Natural killer cell (primary cell): Measurements from ENCODE around the gene SDF2L1. TPM values are rescaled to one million over a fixed set of nuclear protein-coding genes. Genes with fewer than 3 reads are reported as not detected.
A peak's percentile ranks its signal among the peaks of the same experiment; 100 is the strongest.
"Not testable (repeated sequence)": the region's sequence is repeated elsewhere in the genome, so short reads cannot be mapped to it uniquely, and the experiment has no call there.

ENCODE experiments used
- ATAC-seq, 3 donors: fragments of 150-1000 bp in 2 of 3; fragments of 200-7000 bp in 1 of 3; cut with Tn5 transposase; 1 replicate in 1 of 3; 2 replicates in 2 of 3; pipeline ENCODE4 v1.10.0; 2021; ENCODE audit warnings: mild to moderate bottlenecking in 2 of 3, moderate library complexity in 2 of 3
- DNase-seq, 2 donors: peaks; one replicate each; pipeline versions ENCODE4 v3.0.0 to v3.0.0-alpha.2; 2013 to 2021; ENCODE audit warnings: mixed read lengths in 1 of 2
- H3K27ac ChIP-seq: one replicate; pipeline ENCODE4 v1.5.1; 2013; ENCODE audit warnings: mild to moderate bottlenecking, low read length
- H3K27me3 ChIP-seq: one replicate; pipeline ENCODE4 v1.6.1; 2013; ENCODE audit warnings: low read length; ENCODE audit not compliant: control insufficient read depth, insufficient read depth
- H3K36me3 ChIP-seq: one replicate; pipeline ENCODE4 v1.6.1; 2013; ENCODE audit warnings: low read length; ENCODE audit not compliant: control insufficient read depth, insufficient read depth
- H3K4me1 ChIP-seq: one replicate; pipeline ENCODE4 v1.6.1; 2013; ENCODE audit warnings: low read length; ENCODE audit not compliant: control insufficient read depth, insufficient read depth
- H3K4me3 ChIP-seq: one replicate; pipeline ENCODE4 v1.5.1; 2013; ENCODE audit warnings: low read length
- H3K9me3 ChIP-seq: one replicate; pipeline ENCODE4 v1.6.1; 2013; ENCODE audit warnings: low read length; ENCODE audit not compliant: control insufficient read depth, insufficient read depth
- H3K27ac Mint-ChIP-seq, 2 donors: one replicate each; pipeline ENCODE4 v1.8.0; 2022; ENCODE audit warnings: mild to moderate bottlenecking in 2 of 2, mixed read lengths in 2 of 2, moderate library complexity in 1 of 2
- H3K27me3 Mint-ChIP-seq, 2 donors: one replicate each; pipeline ENCODE4 v1.8.0; 2022; ENCODE audit warnings: low read depth in 2 of 2, mixed read lengths in 2 of 2
- H3K36me3 Mint-ChIP-seq: one replicate; pipeline ENCODE4 v1.8.0; 2022; ENCODE audit warnings: mixed read lengths
- H3K4me1 Mint-ChIP-seq, 2 donors: one replicate each; pipeline ENCODE4 v1.8.0; 2022; ENCODE audit warnings: mixed read lengths in 2 of 2
- H3K4me3 Mint-ChIP-seq: one replicate; pipeline ENCODE4 v1.8.0; 2022; ENCODE audit warnings: mild to moderate bottlenecking, moderate library complexity, mixed read lengths
- H3K9me3 Mint-ChIP-seq, 2 donors: one replicate each; pipeline ENCODE4 v1.8.0; 2022; ENCODE audit warnings: mixed read lengths in 2 of 2
- WGBS: methylation state at CpG from one replicate; pipeline ENCODE4 v1.1.7; 2013; ENCODE audit warnings: missing lambda C conversion rate; ENCODE audit not compliant: insufficient coverage; 5-methylcytosine and 5-hydroxymethylcytosine counted together
- intact Hi-C: fragments of 100-400 bp; cut with micrococcal nuclease; formaldehyde crosslinking; loops from one replicate; pipeline ENCODE4 v1.14.2; 2022
- total RNA-seq, 4 donors: library from RNA; stranded (reverse); fragments of 120-200 nt in 1 of 4; gene quantifications; one replicate each; pipeline versions ENCODE4 v1.2.3 to v1.2.4, GENCODE V29; 2013 to 2022
- TF ChIP-seq, protein P1 (sequence below): fragments of 200-600 bp; IDR thresholded peaks from one replicate; pipeline ENCODE4 v1.8.0; 2022; ENCODE audit warnings: antibody characterized with exemption

Gene SDF2L1
- total RNA-seq, 3 donors from 2014 or later (not counting 1 experiment from before 2014, with no cell fraction given) = 38.3 to 55.8 (median 40.3) TPM

DNA sequence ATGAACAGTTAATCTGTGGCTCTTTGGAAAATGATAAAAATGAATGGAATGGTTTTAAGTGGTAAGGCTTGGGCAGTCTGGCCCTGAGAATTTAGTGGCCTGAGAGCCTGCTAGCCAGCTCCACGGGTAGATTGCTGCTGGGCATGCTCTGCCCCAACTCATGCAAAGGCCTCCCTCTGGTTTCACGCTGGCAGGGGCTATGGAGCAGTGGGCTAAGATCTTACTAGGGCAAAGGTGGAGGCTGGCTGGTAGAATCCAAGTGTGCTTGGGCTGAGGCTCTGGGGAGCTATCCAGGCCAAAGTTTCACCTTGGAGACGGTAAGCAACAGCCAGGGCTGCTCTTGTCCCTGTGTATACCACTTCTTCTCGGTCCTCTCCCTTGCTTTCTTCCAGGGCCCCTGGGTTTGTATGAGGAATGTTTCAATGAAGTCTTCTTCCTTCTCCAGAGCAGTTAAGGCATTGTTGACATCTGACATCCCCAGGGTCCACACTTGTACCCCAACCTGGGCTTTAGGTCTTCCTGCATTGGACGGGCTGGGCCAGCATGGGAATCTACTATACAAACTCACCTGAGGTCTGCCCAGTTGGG, 47.1 kb upstream of the SDF2L1 start:
- H3K4me1 ChIP-seq = peaks cover 28% of the 10 kb centered on the region
- H3K36me3 ChIP-seq = peaks cover 28% of the 10 kb centered on the region
- Mint-ChIP-seq H3K27ac (peak overlapping the region; percentile 16 to 75), H3K9me3 (no peaks in the 10 kb centered on the region), H3K4me1 (peaks cover 66 to 69% of the 10 kb centered on the region in 2 donors), H3K27me3 (no peaks in the 10 kb centered on the region), H3K4me3 (no peak overlapping the region), H3K36me3 (no peaks in the 10 kb centered on the region)
- DNase-seq (no peak), ATAC-seq (no peak)
- no peaks in the 10 kb centered on the region for H3K27me3 ChIP-seq
- intact Hi-C loops = no loop called here
- no peak overlapping the region for H3K27ac ChIP-seq
- WGBS = 97% methylated on average over 4 of the region's 5 CpGs
- TF ChIP-seq, protein P1, sequence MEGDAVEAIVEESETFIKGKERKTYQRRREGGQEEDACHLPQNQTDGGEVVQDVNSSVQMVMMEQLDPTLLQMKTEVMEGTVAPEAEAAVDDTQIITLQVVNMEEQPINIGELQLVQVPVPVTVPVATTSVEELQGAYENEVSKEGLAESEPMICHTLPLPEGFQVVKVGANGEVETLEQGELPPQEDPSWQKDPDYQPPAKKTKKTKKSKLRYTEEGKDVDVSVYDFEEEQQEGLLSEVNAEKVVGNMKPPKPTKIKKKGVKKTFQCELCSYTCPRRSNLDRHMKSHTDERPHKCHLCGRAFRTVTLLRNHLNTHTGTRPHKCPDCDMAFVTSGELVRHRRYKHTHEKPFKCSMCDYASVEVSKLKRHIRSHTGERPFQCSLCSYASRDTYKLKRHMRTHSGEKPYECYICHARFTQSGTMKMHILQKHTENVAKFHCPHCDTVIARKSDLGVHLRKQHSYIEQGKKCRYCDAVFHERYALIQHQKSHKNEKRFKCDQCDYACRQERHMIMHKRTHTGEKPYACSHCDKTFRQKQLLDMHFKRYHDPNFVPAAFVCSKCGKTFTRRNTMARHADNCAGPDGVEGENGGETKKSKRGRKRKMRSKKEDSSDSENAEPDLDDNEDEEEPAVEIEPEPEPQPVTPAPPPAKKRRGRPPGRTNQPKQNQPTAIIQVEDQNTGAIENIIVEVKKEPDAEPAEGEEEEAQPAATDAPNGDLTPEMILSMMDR = no peak
- no peak overlapping the region for H3K4me3 ChIP-seq
- no peaks in the 10 kb centered on the region for H3K9me3 ChIP-seq

DNA sequence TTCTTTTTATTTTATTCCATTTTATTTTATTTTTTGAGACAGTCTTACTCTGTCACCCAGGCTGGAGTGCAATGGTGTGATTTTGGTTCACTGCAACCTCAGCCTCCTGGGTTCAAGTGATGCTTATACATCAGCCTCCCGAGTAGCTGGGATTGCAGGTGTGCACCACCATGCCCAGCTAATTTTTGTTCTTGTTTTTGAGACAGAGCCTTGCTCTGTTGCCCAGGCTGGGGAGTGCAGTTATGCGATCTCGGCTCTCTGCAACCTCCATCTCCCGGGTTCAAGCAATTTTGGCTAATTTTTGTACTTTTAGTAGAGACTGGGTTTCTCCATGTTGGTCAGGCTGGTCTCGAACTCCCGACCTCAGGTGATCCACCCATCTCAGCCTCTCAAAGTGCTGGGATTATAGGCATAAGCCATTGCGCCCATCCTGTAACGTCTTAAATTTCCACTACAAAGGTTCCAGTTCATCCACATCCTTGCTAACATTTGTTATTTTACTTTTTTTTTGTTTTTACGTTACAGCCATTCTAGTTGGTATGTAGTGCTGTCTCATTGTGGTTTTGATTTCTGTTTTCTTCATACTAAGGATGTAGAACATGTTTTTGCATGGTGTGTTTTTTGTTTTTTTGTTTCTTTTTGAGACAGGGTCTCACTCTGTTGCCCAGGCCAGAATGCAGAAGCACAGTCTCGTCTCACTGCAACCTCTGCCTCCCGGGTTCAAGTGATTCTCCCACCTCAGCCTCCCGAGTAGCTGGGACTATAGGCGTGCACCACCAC, 45.6 kb upstream of the SDF2L1 start:
- peaks cover 28% of the 10 kb centered on the region for H3K36me3 ChIP-seq
- DNase-seq, H3K4me3 ChIP-seq, H3K4me3 Mint-ChIP-seq, intact Hi-C loops, H3K27me3 Mint-ChIP-seq, H3K36me3 Mint-ChIP-seq, ATAC-seq, H3K9me3 ChIP-seq, H3K27ac ChIP-seq, H3K27ac Mint-ChIP-seq, H3K27me3 ChIP-seq, H3K9me3 Mint-ChIP-seq: not testable (repeated sequence)
- H3K4me1 Mint-ChIP-seq = peaks cover 52 to 54% of the 10 kb centered on the region in 2 donors
- H3K4me1 ChIP-seq = peaks cover 16% of the 10 kb centered on the region
- 95% methylated on average over 12 of the region's 13 CpGs for WGBS

DNA sequence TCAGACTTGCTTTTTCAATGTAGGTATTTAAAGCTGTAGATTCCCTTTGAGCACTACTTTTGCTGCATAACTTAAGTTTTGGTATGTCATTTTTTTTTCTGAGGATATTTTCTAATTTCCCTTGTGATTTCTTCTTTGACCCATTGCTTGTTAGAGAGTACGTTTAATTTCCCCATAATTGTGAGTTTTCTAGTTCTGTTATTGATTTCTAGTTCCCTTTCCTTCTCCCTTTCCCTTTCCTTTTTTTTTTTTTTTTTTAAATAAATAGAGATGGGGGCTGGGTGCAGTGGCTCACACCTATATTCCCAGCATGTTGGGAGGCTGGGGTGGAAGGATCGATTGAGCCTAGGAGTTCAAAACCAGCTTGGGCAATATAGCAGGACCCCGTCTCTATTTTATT, 43.8 kb upstream of the SDF2L1 start:
- Histone ChIP-seq H3K9me3 (no peaks in the 10 kb centered on the region), H3K27me3 (no peaks in the 10 kb centered on the region), H3K36me3 (peaks cover 18% of the 10 kb centered on the region), H3K27ac (no peak overlapping the region), H3K4me3 (no peak overlapping the region), H3K4me1 (peaks cover 20% of the 10 kb centered on the region)
- intact Hi-C loops = no loop called here
- Mint-ChIP-seq H3K27ac (no peak overlapping the region), H3K4me3 (no peak overlapping the region), H3K27me3 (no peaks in the 10 kb centered on the region), H3K4me1 (peaks cover 44 to 54% of the 10 kb centered on the region in 2 donors), H3K9me3 (no peaks in the 10 kb centered on the region), H3K36me3 (no peaks in the 10 kb centered on the region)
- TF ChIP-seq, protein P1 = no peak
- WGBS = no CpG with 5 or more reads among the region's 3 CpGs
- ATAC-seq (no peak), DNase-seq (no peak)

DNA sequence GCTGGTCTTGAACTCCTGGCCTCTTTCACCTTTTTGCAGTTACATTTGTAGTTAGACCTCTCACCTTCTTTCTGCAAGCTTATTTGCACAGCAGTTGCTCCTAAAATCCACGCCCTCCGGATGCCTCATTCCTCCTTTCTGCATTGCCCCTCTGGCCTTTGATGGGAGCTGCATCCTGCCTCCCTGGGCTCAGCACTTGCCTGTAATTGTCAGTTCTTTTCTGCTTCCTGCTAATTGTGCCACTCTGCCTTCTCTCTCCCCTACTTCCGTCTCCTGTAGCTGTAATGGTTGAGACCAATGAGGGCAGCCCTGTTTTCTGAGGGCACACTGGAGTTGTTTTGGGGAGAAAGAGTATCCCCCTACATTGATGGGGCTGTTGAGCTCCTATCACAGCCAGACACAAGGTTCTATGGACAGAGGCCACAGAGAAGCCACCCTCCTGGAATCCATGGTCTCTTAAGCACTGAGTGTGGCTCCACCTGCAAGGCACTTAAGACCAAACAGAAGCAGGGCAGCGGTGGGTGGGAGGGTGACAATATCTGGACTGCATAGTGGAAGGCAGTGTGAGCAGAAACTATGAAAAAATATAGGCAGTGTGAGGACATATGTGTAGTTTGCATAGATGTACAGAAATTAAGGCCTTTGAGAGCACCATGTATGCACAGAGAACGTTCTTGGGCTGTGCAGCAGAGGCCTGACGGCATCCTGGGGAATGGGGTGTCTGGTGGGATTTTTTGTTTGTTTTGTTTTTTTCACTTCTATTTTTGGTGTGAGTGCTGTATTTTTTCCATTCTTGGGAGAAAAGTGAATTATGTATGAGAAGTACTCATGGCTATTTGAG, 42.8 kb upstream of the SDF2L1 start:
- Histone ChIP-seq H3K36me3 (peaks cover 8% of the 10 kb centered on the region), H3K4me1 (peaks cover 16% of the 10 kb centered on the region), H3K4me3 (no peak overlapping the region), H3K27ac (no peak overlapping the region), H3K9me3 (no peaks in the 10 kb centered on the region), H3K27me3 (no peaks in the 10 kb centered on the region)
- WGBS = 93% methylated on average over 5 of the region's 6 CpGs
- Mint-ChIP-seq H3K4me3 (no peak overlapping the region), H3K9me3 (no peaks in the 10 kb centered on the region), H3K27me3 (no peaks in the 10 kb centered on the region), H3K27ac (peak overlapping the region; percentile 43 to 55), H3K4me1 (peaks cover 35 to 45% of the 10 kb centered on the region in 2 donors), H3K36me3 (no peaks in the 10 kb centered on the region)
- TF ChIP-seq, protein P1 = no peak
- ATAC-seq = no peak
- intact Hi-C loops = no loop called here
- DNase-seq = no peak
